ENCODE data around the gene TMEM140.
"Not testable (repeated sequence)": the region's sequence is repeated elsewhere in the genome, so short reads cannot be mapped to it uniquely, and the experiment has no call there.

The TMEM140 gene

GRCh38 chr7:135210888-135211178 lies 63.0 kb downstream of the TMEM140 start:
- H3K27ac ChIP-seq (ENCODE audit: low read length) = peak overlapping the region; percentile 1; the same call in 1 of the 2 replicates
- no peaks in the 10 kb centered on the region for H3K9me3 ChIP-seq (ENCODE audit: insufficient read depth, low read length, severe bottlenecking)
- H3K4me3 ChIP-seq (ENCODE audit: low read depth in 1 of 2, low read length in 2 of 2) = peak overlapping the region; percentile 31 to 72; a peak in 3 of 4 replicates
- no peaks in the 10 kb centered on the region for H3K79me2 ChIP-seq (ENCODE audit: insufficient read depth, low read length)
- TF ChIP-seq EZH2 (IDR thresholded peaks at IDR 0.05; ENCODE audit: borderline replicate concordance, low read depth, low read length, severe bottlenecking) = no peak
- TF ChIP-seq, protein P1, sequence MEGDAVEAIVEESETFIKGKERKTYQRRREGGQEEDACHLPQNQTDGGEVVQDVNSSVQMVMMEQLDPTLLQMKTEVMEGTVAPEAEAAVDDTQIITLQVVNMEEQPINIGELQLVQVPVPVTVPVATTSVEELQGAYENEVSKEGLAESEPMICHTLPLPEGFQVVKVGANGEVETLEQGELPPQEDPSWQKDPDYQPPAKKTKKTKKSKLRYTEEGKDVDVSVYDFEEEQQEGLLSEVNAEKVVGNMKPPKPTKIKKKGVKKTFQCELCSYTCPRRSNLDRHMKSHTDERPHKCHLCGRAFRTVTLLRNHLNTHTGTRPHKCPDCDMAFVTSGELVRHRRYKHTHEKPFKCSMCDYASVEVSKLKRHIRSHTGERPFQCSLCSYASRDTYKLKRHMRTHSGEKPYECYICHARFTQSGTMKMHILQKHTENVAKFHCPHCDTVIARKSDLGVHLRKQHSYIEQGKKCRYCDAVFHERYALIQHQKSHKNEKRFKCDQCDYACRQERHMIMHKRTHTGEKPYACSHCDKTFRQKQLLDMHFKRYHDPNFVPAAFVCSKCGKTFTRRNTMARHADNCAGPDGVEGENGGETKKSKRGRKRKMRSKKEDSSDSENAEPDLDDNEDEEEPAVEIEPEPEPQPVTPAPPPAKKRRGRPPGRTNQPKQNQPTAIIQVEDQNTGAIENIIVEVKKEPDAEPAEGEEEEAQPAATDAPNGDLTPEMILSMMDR (IDR thresholded peaks at IDR 0.05; ENCODE audit: borderline replicate concordance, extremely low read depth, low read length, poor library complexity, severe bottlenecking) = no peak
- peak overlapping the region; percentile 71 for H2AFZ ChIP-seq (ENCODE audit: low read depth, low read length)
- no peaks in the 10 kb centered on the region for H4K20me1 ChIP-seq (ENCODE audit: insufficient read depth, low read length)
- H3K9ac ChIP-seq (ENCODE audit: low read depth, low read length) = peak overlapping the region; percentile 65
- peaks cover 15% of the 10 kb centered on the region for H3K4me1 ChIP-seq (ENCODE audit: insufficient read depth, low read length)
- no peaks in the 10 kb centered on the region for H3K27me3 ChIP-seq (ENCODE audit: insufficient read depth, low read length, poor library complexity)
- ATAC-seq (ENCODE audit: insufficient read depth, low read depth) (no peak; the same call in 2 of the 3 replicates), DNase-seq (no peak)
- H3K36me3 ChIP-seq (ENCODE audit: insufficient read depth, low read length) = no peaks in the 10 kb centered on the region; the same call in 1 of the 2 replicates
- H3K4me2 ChIP-seq (ENCODE audit: insufficient read depth, low read length) = peak overlapping the region; percentile 100

DNA sequence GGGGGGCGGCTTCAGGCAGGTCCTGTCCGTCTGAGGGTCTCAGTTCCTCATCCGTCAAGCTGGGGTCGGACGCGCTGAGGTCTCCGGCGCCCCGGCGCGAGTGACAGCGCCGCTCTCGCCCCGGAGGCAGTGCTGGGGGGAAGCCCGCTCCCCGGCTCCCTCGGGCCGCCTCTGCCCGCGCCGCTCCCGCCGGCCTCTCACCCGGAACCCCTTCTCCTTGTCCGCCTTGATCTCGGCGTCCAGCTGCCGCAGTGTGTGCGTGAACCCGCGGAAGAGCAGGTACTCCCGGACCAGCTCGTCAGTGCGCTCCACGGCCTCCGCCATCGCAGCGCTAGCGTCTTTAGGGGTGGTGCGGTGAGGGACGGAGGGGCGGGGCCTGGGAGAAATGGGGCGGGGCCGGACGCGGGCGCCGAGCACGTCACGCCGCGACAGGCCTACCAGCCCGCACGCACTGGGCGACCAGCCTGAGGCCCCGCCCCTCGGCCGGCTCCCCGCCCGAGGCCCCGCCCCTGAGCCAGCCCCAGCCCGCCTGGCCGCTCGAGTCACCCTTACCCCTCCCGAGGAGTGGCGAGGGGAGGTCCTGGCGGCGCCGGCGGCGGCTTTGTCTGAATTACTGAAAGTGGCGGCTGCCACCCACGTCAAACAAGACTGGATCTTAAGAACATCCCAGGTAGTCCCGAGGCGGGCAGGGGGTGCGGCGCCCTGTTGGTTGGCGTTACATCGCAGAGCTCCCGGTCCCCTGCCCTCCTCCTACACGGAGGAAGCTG lies 63.5 kb downstream of the TMEM140 start, which contains the start of gene WDR91:
Gene WDR91, minus strand, starts transcription at position 348 of the 767 bp plus-strand sequence. Its CDS starts 24 bp downstream, at position 324.
- Histone ChIP-seq H3K9me3 (ENCODE audit: insufficient read depth, low read length, severe bottlenecking) (no peaks in the 10 kb centered on the region), H2AFZ (ENCODE audit: low read depth, low read length) (peak within 1 kb of the TSS; percentile 99), H3K4me3 (ENCODE audit: low read depth in 1 of 2, low read length in 2 of 2) (peak within 1 kb of the TSS; percentile 39 to 72; a peak in 3 of 4 replicates), H3K36me3 (ENCODE audit: insufficient read depth, low read length) (no peaks in the 10 kb centered on the region), H3K4me1 (ENCODE audit: insufficient read depth, low read length) (peaks cover 15% of the 10 kb centered on the region), H3K27me3 (ENCODE audit: insufficient read depth, low read length, poor library complexity) (no peaks in the 10 kb centered on the region), H3K79me2 (ENCODE audit: insufficient read depth, low read length) (no peaks in the 10 kb centered on the region), H4K20me1 (ENCODE audit: insufficient read depth, low read length) (no peaks in the 10 kb centered on the region), H3K4me2 (ENCODE audit: insufficient read depth, low read length) (peak within 1 kb of the TSS; percentile 100), H3K27ac (ENCODE audit: low read length) (peak within 1 kb of the TSS; percentile 70), H3K9ac (ENCODE audit: low read depth, low read length) (peak within 1 kb of the TSS; percentile 65)
- peak; percentile 96 for DNase-seq
- TF ChIP-seq, protein P1 (IDR thresholded peaks at IDR 0.05; ENCODE audit: borderline replicate concordance, extremely low read depth, low read length, poor library complexity, severe bottlenecking) = peak; percentile 25
- TF ChIP-seq EZH2 (IDR thresholded peaks at IDR 0.05; ENCODE audit: borderline replicate concordance, low read depth, low read length, severe bottlenecking) = no peak
- peak; percentile 90 for ATAC-seq (ENCODE audit: insufficient read depth, low read depth)

- peak overlapping the region; percentile 99 for H2AFZ ChIP-seq (ENCODE audit: low read depth, low read length)
- H3K4me1 ChIP-seq (ENCODE audit: insufficient read depth, low read length) = peaks cover 15% of the 10 kb centered on the region
- H3K27me3 ChIP-seq (ENCODE audit: insufficient read depth, low read length, poor library complexity); H3K9me3 ChIP-seq (ENCODE audit: insufficient read depth, low read length, severe bottlenecking); DNase-seq; H3K79me2 ChIP-seq (ENCODE audit: insufficient read depth, low read length); H4K20me1 ChIP-seq (ENCODE audit: insufficient read depth, low read length); ATAC-seq (ENCODE audit: insufficient read depth, low read depth); H3K36me3 ChIP-seq (ENCODE audit: insufficient read depth, low read length): not testable (repeated sequence)
- peak overlapping the region; percentile 70 for H3K27ac ChIP-seq (ENCODE audit: low read length)
- H3K9ac ChIP-seq (ENCODE audit: low read depth, low read length) = peak overlapping the region; percentile 65
- peak overlapping the region; percentile 100 for H3K4me2 ChIP-seq (ENCODE audit: insufficient read depth, low read length)
- H3K4me3 ChIP-seq (ENCODE audit: low read depth in 1 of 2, low read length in 2 of 2) = peak overlapping the region; percentile 39 to 72; a peak in 3 of 4 replicates
Measured at GRCh38 chr7:135211946-135212685, 64.2 kb downstream of the TMEM140 start.

DNA sequence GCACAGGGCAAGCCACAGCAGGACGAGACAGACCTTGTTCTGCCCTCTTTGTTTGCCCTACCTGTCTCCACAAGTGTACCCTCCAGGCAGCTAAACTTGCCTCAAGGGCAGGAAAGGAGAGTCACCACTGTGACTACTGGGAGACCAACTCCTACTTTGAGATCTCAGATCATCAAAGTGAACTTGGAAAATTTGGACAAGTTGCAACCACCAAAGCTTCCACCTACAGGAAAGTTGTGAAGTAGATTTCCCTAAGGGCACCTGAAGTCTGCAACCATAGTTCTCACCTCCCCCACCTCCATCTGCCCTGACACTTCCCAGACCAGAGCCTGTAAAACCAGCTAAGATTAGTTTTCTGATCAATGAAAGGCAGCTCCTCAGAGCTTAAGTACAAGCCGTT lies 66.0 kb downstream of the TMEM140 start:
- no peaks in the 10 kb centered on the region for H3K9me3 ChIP-seq (ENCODE audit: insufficient read depth, low read length, severe bottlenecking)
- no peak overlapping the region for H3K27ac ChIP-seq (ENCODE audit: low read length)
- TF ChIP-seq, protein P1 (IDR thresholded peaks at IDR 0.05; ENCODE audit: borderline replicate concordance, extremely low read depth, low read length, poor library complexity, severe bottlenecking) = no peak
- no peak for TF ChIP-seq EZH2 (IDR thresholded peaks at IDR 0.05; ENCODE audit: borderline replicate concordance, low read depth, low read length, severe bottlenecking)
- H3K4me2 ChIP-seq (ENCODE audit: insufficient read depth, low read length) = no peak overlapping the region
- H3K4me3 ChIP-seq (ENCODE audit: low read depth in 1 of 2, low read length in 2 of 2) = no peak overlapping the region
- no peaks in the 10 kb centered on the region for H3K36me3 ChIP-seq (ENCODE audit: insufficient read depth, low read length)
- H3K4me1 ChIP-seq (ENCODE audit: insufficient read depth, low read length) = peaks cover 15% of the 10 kb centered on the region
- H3K27me3 ChIP-seq (ENCODE audit: insufficient read depth, low read length, poor library complexity) = no peaks in the 10 kb centered on the region
- DNase-seq = no peak
- H3K79me2 ChIP-seq (ENCODE audit: insufficient read depth, low read length) = no peaks in the 10 kb centered on the region
- ATAC-seq (ENCODE audit: insufficient read depth, low read depth) = no peak
- H2AFZ ChIP-seq (ENCODE audit: low read depth, low read length) = no peak overlapping the region
- H3K9ac ChIP-seq (ENCODE audit: low read depth, low read length) = no peak overlapping the region
- no peaks in the 10 kb centered on the region for H4K20me1 ChIP-seq (ENCODE audit: insufficient read depth, low read length)
